ENCODE measurements around the gene RHBG.

Gene RHBG

GRCh38 chr1:156401681-156402081, 32.7 kb downstream of the RHBG start:
- TF ChIP-seq CTCF (IDR thresholded peaks at IDR 0.05; ENCODE audit: control extremely low read depth, extremely low read depth, low read depth, missing control alignments) = no peak
- ChIA-PET CTCF (interaction anchor here (0.8 to 11.7 kb wide), 4 partner anchors 9 to 79 kb away, joined by 3 to 88 read pairs (median 4); no protein-coding TSS in a partner anchor), POLR2A (interaction anchor here (0.5 to 1.0 kb wide), 2 partner anchors 21 to 43 kb away, joined by 3 to 7 read pairs; no protein-coding TSS in a partner anchor)
- no peak for DNase-seq (ENCODE audit: extremely low spot score)

GRCh38 chr1:156402331-156403020, 33.5 kb downstream of the RHBG start:
- ChIA-PET POLR2A (interaction anchor here (1.0 kb wide), 1 partner anchor 20 kb away, joined by 3 read pairs; no protein-coding TSS in a partner anchor), CTCF (interaction anchor here (0.8 to 11.7 kb wide), 3 partner anchors 8 to 78 kb away, joined by 3 to 88 read pairs (median 3); no protein-coding TSS in a partner anchor)
- TF ChIP-seq CTCF (IDR thresholded peaks at IDR 0.05; ENCODE audit: control extremely low read depth, extremely low read depth, low read depth, missing control alignments) = no peak
- no peak for DNase-seq (ENCODE audit: extremely low spot score)

- POLR2A ChIA-PET = no interaction called here
These were observed 36.7 kb downstream of the RHBG start for GRCh38 chr1:156405670-156406069.

GRCh38 chr1:156406251-156406650, 37.2 kb downstream of the RHBG start:
- POLR2A ChIA-PET = no interaction called here
- no peak for TF ChIP-seq CTCF (IDR thresholded peaks at IDR 0.05; ENCODE audit: control extremely low read depth, extremely low read depth, low read depth, missing control alignments)
- CTCF ChIA-PET = interaction anchor here (1.5 to 11.7 kb wide), 4 partner anchors 9 to 219 kb away, joined by 4 to 88 read pairs (median 7); no protein-coding TSS in a partner anchor
- DNase-seq (ENCODE audit: extremely low spot score) = no peak

More at GRCh38 chr1:156405670-156406069, 36.7 kb downstream of the RHBG start:
- CTCF ChIA-PET = interaction anchor here (1.4 to 11.7 kb wide), 5 partner anchors 10 to 220 kb away, joined by 4 to 88 read pairs (median 7); no protein-coding TSS in a partner anchor
- TF ChIP-seq CTCF (IDR thresholded peaks at IDR 0.05; ENCODE audit: control extremely low read depth, extremely low read depth, low read depth, missing control alignments) = no peak
- DNase-seq (ENCODE audit: extremely low spot score) = no peak

GRCh38 chr1:156407344-156407743, 38.3 kb downstream of the RHBG start:
- ChIA-PET POLR2A (no interaction called here), CTCF (interaction anchor here (0.9 to 11.7 kb wide), 3 partner anchors 8 to 38 kb away, joined by 4 to 88 read pairs (median 5); no protein-coding TSS in a partner anchor)
- DNase-seq (ENCODE audit: extremely low spot score) = no peak
- TF ChIP-seq CTCF (IDR thresholded peaks at IDR 0.05; ENCODE audit: control extremely low read depth, extremely low read depth, low read depth, missing control alignments) = no peak

- ChIA-PET POLR2A (no interaction called here), CTCF (interaction anchor here (1.7 to 11.7 kb wide), 2 partner anchors 23 to 38 kb away, joined by 5 to 88 read pairs; no protein-coding TSS in a partner anchor)
- no peak for TF ChIP-seq CTCF (IDR thresholded peaks at IDR 0.05; ENCODE audit: control extremely low read depth, extremely low read depth, low read depth, missing control alignments)
- no peak for DNase-seq (ENCODE audit: extremely low spot score)
These were observed 38.7 kb downstream of the RHBG start for GRCh38 chr1:156407760-156408159.
